Tibial nerve (tissue), 3 donors: ENCODE measurements around the gene ATP11A.

Experiments used
- POLR2A ChIP-seq, 2 donors: fragments of 450-650 bp; IDR thresholded peaks; one replicate each; pipeline ENCODE4 v1.6.1; 2017; ENCODE audit warnings: antibody characterized with exemption in 2 of 2, mild to moderate bottlenecking in 2 of 2, moderate library complexity in 2 of 2
- TF ChIP-seq, protein P1 (sequence below), 5 experiments: fragments of 200-600 bp in 3 of 5; fragments of 450-650 bp in 2 of 5; sonication (generic) in 3 of 5; IDR thresholded peaks; one replicate each; pipeline ENCODE4 v1.5.1; 2016 to 2019; ENCODE audit warnings: antibody characterized with exemption in 5 of 5, mild to moderate bottlenecking in 3 of 5, moderate library complexity in 2 of 5

- TF ChIP-seq, protein P1, sequence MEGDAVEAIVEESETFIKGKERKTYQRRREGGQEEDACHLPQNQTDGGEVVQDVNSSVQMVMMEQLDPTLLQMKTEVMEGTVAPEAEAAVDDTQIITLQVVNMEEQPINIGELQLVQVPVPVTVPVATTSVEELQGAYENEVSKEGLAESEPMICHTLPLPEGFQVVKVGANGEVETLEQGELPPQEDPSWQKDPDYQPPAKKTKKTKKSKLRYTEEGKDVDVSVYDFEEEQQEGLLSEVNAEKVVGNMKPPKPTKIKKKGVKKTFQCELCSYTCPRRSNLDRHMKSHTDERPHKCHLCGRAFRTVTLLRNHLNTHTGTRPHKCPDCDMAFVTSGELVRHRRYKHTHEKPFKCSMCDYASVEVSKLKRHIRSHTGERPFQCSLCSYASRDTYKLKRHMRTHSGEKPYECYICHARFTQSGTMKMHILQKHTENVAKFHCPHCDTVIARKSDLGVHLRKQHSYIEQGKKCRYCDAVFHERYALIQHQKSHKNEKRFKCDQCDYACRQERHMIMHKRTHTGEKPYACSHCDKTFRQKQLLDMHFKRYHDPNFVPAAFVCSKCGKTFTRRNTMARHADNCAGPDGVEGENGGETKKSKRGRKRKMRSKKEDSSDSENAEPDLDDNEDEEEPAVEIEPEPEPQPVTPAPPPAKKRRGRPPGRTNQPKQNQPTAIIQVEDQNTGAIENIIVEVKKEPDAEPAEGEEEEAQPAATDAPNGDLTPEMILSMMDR (IDR thresholded peaks at IDR 0.05) = no peak
- TF ChIP-seq POLR2A (IDR thresholded peaks at IDR 0.05) = no peak
Observed at GRCh38 chr13:112894673-112895481, 205.0 kb downstream of the ATP11A start.
